KMS-11 (cell line): ENCODE results near the gene KCTD1.

Experiments used
- H2AFZ ChIP-seq: fragments of 200-600 bp; sonication (generic); 2 replicates; pipeline ENCODE4 v1.6.1; 2016; ENCODE audit warnings: antibody characterized with exemption, mixed run types, low read depth
- H3K27ac ChIP-seq: fragments of 200-600 bp; sonication (generic); 2 replicates; pipeline ENCODE4 v1.6.1; 2016; ENCODE audit warnings: mild to moderate bottlenecking, mixed run types
- H3K27me3 ChIP-seq: fragments of 200-600 bp; sonication (generic); 2 replicates; pipeline ENCODE4 v1.6.1; 2017; ENCODE audit warnings: mild to moderate bottlenecking, low read depth, mixed run types, moderate library complexity; ENCODE audit not compliant: insufficient read depth
- H3K36me3 ChIP-seq: fragments of 200-600 bp; sonication (generic); 2 replicates; pipeline ENCODE4 v1.6.1; 2017; ENCODE audit warnings: mild to moderate bottlenecking, mixed run types; ENCODE audit not compliant: insufficient read depth
- H3K4me1 ChIP-seq: fragments of 200-600 bp; sonication (generic); 2 replicates; pipeline ENCODE4 v1.6.1; 2016; ENCODE audit warnings: mild to moderate bottlenecking, low read depth, mixed run types; ENCODE audit not compliant: poor library complexity, severe bottlenecking
- H3K4me2 ChIP-seq: fragments of 200-600 bp; sonication (generic); 2 replicates; pipeline ENCODE4 v1.7.0; 2016; ENCODE audit warnings: mild to moderate bottlenecking, mixed run types
- H3K4me3 ChIP-seq: fragments of 200-600 bp; sonication (generic); IDR thresholded peaks from 2 replicates; pipeline ENCODE4 v1.6.1; 2017; ENCODE audit warnings: low read depth, low read length, mixed read lengths; ENCODE audit not compliant: insufficient read depth
- H3K79me2 ChIP-seq: fragments of 200-600 bp; sonication (generic); 2 replicates; pipeline ENCODE4 v1.6.1; 2016; ENCODE audit warnings: low read depth, mixed run types; ENCODE audit not compliant: insufficient read depth
- H3K9ac ChIP-seq: fragments of 200-600 bp; sonication (generic); 2 replicates; pipeline ENCODE4 v1.6.1; 2016; ENCODE audit warnings: mild to moderate bottlenecking, mixed run types
- H4K20me1 ChIP-seq: fragments of 200-600 bp; sonication (generic); 2 replicates; pipeline ENCODE4 v1.6.1; 2016; ENCODE audit warnings: mild to moderate bottlenecking, mixed run types; ENCODE audit not compliant: insufficient read depth
- TF ChIP-seq, protein P1 (sequence below): fragments of 200-600 bp; sonication (generic); conservative IDR thresholded peaks from 2 replicates; pipeline ENCODE4 v1.6.1; 2017; ENCODE audit warnings: low read depth, mild to moderate bottlenecking, antibody characterized with exemption, low read length, moderate library complexity, mixed read lengths

Gene KCTD1

DNA sequence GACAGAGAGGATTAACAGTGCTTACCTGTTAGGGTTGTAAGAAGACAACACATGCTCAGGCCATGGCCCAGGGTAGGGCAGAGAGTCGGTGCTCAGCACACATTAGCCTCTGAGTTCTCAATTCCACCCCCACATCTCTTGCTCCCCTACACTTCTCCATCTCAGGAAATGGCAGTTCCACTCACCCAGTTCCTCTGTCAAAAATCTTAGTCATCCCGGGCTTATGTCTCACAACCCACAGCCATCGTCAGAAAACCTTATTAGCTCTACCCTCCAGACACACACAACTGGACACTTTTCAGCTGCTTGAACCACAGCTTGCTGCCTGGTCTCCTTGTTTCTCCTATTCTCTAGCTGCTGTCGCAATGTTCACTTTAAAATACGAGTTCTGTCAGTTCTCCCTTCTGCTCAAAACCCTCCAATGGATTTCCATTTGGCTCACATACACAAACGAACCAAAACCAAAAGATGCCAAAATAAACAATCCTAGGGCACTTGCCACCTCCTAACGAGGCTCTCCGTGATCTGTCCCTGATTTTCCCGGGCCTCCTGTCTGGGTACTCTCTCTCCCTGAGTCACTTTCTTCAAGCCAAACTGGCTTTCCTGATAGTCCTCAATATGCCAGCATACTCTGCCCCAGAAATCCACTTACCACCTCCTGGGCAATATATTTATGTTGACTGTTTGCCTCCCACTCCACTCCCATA lies 89.7 kb downstream of the KCTD1 start:
- peaks cover 64% of the 10 kb centered on the region for H3K4me1 ChIP-seq
- no peak overlapping the region for H3K4me3 ChIP-seq
- no peak overlapping the region for H3K4me2 ChIP-seq
- no peak overlapping the region for H2AFZ ChIP-seq
- no peak overlapping the region for H3K9ac ChIP-seq
- H3K27me3 ChIP-seq = no peaks in the 10 kb centered on the region
- TF ChIP-seq, protein P1, sequence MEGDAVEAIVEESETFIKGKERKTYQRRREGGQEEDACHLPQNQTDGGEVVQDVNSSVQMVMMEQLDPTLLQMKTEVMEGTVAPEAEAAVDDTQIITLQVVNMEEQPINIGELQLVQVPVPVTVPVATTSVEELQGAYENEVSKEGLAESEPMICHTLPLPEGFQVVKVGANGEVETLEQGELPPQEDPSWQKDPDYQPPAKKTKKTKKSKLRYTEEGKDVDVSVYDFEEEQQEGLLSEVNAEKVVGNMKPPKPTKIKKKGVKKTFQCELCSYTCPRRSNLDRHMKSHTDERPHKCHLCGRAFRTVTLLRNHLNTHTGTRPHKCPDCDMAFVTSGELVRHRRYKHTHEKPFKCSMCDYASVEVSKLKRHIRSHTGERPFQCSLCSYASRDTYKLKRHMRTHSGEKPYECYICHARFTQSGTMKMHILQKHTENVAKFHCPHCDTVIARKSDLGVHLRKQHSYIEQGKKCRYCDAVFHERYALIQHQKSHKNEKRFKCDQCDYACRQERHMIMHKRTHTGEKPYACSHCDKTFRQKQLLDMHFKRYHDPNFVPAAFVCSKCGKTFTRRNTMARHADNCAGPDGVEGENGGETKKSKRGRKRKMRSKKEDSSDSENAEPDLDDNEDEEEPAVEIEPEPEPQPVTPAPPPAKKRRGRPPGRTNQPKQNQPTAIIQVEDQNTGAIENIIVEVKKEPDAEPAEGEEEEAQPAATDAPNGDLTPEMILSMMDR = no peak
- H3K27ac ChIP-seq = no peak overlapping the region
- H3K36me3 ChIP-seq = no peaks in the 10 kb centered on the region
- H3K79me2 ChIP-seq = no peaks in the 10 kb centered on the region
- H4K20me1 ChIP-seq = no peaks in the 10 kb centered on the region

DNA sequence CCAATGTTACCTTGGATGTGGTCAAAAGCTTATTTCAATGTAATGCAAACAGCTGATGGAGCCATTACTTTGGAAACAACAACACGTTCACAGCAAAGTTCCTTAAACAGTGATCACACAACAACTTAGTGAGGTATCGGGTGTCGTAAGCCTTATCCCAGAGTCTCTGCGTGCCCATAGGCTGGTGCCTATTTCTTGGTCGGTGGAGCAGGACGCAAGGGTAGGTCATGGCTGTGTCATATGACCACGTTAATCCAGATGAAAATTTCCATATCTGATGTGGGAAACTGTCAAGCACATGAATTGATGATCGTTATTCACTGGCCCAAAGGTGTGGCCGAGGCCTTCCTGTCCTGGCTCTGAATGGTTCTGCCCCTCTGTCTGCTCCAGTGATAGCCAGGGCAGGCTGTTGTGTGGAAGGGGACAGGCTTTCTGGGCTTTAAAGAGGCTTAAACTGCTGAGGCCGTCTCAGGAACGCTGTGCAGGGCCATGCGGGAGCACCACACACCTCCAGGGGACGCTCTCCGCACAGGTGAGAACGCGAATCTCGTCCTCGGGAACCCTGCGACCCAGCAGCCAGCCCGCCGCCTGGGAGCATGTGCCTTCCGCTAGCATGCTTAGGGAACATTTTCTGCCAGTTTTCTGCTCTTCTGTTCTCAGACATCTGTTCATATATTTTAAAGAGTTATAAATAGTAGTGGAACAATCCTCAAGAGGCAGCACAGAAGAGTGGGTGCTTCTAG lies 90.6 kb downstream of the KCTD1 start:
- Histone ChIP-seq H3K27ac (no peak overlapping the region), H3K9ac (no peak overlapping the region), H3K4me1 (peaks cover 62% of the 10 kb centered on the region), H3K36me3 (no peaks in the 10 kb centered on the region), H2AFZ (no peak overlapping the region), H3K4me3 (no peak overlapping the region), H3K4me2 (no peak overlapping the region), H4K20me1 (no peaks in the 10 kb centered on the region), H3K27me3 (no peaks in the 10 kb centered on the region), H3K79me2 (no peaks in the 10 kb centered on the region)
- TF ChIP-seq, protein P1 = no peak

DNA sequence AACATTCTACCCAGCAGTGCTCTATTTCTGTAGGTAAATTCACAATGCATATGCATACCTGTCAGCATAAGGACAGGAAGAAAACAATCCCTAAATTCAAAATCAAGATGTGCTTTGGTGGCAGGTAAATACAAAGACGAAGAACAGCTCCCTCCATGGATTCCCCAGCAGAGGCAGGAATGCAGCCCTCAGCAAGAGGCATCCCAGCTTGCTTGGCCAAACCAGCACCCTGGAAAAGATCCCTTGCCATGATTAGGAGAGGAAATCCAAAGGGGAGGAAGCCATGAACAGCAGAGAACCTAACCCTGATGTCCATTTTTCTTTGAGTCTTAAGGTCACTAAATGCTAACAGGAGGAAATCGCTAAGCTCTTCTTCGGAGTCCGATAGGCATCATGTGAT lies 91.2 kb downstream of the KCTD1 start:
- Histone ChIP-seq H3K79me2 (no peaks in the 10 kb centered on the region), H3K4me2 (no peak overlapping the region), H3K36me3 (no peaks in the 10 kb centered on the region), H3K4me1 (peaks cover 56% of the 10 kb centered on the region), H3K4me3 (no peak overlapping the region), H3K9ac (no peak overlapping the region), H3K27ac (no peak overlapping the region), H3K27me3 (no peaks in the 10 kb centered on the region), H2AFZ (no peak overlapping the region), H4K20me1 (no peaks in the 10 kb centered on the region)
- TF ChIP-seq, protein P1 = no peak

DNA sequence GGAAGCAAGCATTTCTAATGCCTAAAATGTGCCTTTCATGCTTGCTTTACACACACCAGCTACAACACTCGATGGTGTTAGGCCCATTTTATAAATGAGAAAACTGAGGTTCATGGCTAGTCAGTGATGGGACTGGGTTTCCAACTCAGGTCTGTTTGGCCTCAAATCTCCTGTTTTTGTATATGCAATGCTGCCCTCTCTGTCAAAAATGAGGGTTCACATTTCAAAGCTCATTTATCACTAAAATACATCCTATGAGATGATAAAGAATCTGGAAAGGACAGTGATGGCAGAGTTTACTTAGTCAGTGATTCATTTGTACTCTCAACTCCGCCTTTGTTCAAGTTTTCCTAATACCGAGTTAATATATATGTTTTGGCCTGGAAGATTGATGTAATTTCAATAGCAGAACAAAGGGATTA lies 92.3 kb downstream of the KCTD1 start:
- H3K4me2 ChIP-seq = no peak overlapping the region
- TF ChIP-seq, protein P1 = peak; percentile 36; the same call in 1 of the 2 replicates
- H3K27ac ChIP-seq = no peak overlapping the region
- no peak overlapping the region for H3K4me3 ChIP-seq
- peaks cover 45% of the 10 kb centered on the region for H3K4me1 ChIP-seq
- H4K20me1 ChIP-seq = no peaks in the 10 kb centered on the region
- no peaks in the 10 kb centered on the region for H3K79me2 ChIP-seq
- no peak overlapping the region for H3K9ac ChIP-seq
- H3K36me3 ChIP-seq = no peaks in the 10 kb centered on the region
- H3K27me3 ChIP-seq = no peaks in the 10 kb centered on the region
- H2AFZ ChIP-seq = no peak overlapping the region
